Muscle of arm (tissue), 12 donors: ENCODE data around the gene COQ8B. TPM values are rescaled to one million over a fixed set of nuclear protein-coding genes. Genes with fewer than 3 reads are reported as not detected.

Experiments used
- DNase-seq: peaks from one replicate; pipeline ENCODE4 v3.0.0-alpha.2; 2013
- polyA plus RNA-seq, 12 donors: library from polyadenylated mRNA; unstranded; fragments of 120-200 nt; gene quantifications; one replicate each; pipeline ENCODE4 v1.2.1, GENCODE V29; 2013; ENCODE audit not compliant: insufficient read length in 12 of 12

Gene COQ8B
- polyA plus RNA-seq, 12 donors: 14.4 to 33.9 (median 18.4) TPM; not detected in 1

DNA sequence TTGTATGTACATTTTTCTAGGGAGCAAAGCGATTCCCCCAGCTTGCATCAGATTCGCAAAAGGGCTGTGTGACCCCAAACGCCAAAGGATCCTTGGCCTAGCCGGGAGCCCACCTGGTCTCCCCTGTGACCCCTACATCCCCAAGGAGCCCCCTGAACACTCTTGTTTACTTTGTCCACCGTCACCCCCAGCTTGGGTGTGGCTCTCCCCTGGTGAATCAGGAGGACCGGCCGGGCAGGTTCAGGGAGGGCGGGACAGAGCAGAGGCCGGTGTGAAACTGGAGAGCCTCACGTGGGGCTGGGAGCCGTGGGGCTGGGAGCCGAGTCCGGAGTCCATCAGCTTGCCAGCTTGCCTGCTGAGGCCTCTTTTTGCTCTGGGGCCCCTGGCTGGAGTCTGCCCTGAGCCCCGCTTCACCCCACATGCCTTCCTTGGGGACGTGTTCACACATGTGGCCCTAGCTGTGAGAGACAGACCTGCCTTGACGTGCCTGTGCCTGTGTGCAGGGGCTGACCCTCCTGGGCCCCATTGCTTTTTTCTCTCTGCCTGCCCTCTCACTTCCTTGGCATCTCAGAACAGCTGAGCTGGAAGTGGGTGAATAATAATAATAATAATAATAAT is 2.2 kb upstream of the COQ8B start:
- no peak for DNase-seq

DNA sequence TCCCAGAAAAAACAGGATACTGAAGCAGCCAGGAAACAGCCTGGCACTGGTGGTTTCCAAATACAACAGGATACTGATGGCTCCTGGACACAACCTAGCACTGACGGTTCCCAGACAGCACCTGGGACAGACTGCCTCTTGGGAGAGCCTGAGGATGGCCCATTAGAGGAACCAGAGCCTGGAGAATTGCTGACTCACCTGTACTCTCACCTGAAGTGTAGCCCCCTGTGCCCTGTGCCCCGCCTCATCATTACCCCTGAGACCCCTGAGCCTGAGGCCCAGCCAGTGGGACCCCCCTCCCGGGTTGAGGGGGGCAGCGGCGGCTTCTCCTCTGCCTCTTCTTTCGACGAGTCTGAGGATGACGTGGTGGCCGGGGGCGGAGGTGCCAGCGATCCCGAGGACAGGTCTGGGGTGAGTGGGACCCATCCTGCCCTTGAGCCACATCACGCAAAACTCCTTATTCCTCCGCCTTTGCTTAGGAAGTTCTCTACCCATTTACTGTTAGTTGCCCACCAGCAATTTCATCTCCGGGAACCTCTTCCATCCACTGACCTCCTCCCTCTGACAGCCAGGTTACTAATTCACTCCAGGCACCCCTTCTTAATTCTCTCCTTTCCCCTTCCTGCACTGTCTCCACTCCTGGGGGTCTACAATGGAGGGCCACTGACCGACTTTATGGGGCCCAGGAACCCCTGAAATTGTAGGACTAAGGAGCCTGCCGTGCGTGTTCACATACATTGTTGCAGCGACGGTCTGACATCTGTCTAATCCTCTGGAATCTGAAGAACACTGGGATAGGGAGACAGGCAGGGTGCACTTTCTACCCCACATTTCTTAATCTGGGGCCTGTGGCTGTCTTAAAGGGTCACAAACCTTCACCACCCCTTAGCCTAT is 1.4 kb upstream of the COQ8B start:
- no peak for DNase-seq

DNA sequence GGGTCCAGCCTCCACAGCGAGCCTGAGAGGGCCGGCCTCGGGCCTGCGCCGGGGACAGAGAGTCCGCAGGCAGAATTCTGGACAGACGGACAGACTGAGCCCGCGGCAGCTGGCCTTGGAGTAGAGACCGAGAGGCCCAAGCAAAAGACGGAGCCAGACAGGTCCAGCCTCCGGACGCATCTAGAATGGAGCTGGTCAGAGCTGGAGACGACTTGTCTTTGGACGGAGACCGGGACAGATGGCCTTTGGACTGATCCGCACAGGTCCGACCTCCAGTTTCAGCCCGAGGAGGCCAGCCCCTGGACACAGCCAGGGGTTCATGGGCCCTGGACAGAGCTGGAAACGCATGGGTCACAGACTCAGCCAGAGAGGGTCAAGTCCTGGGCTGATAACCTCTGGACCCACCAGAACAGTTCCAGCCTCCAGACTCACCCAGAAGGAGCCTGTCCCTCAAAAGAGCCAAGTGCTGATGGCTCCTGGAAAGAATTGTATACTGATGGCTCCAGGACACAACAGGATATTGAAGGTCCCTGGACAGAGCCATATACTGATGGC is 716 bp upstream of the COQ8B start:
- DNase-seq: peak; percentile 65

DNA sequence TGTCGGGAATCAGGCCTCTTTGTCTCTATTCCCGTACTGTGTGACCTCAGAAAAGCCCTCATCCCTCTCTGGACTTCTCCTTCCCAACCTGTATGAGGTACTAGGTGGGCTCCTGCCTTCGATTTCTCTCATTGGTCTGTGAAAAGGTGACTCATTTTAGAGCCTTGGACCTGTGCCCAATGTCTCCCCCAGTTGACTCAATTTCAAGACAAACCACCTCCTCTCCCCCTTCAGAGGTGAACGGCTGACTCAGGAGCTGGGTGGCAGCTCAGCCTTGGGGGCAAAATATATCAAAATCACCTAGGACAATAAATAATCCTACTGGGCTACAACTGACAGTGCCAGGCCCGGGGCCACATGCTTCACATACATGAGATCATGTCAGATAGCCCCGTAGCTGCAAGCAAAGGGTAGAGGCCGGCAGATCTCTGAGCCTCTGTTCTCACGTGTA is 630 bp downstream of the COQ8B start:
- no peak for DNase-seq

DNA sequence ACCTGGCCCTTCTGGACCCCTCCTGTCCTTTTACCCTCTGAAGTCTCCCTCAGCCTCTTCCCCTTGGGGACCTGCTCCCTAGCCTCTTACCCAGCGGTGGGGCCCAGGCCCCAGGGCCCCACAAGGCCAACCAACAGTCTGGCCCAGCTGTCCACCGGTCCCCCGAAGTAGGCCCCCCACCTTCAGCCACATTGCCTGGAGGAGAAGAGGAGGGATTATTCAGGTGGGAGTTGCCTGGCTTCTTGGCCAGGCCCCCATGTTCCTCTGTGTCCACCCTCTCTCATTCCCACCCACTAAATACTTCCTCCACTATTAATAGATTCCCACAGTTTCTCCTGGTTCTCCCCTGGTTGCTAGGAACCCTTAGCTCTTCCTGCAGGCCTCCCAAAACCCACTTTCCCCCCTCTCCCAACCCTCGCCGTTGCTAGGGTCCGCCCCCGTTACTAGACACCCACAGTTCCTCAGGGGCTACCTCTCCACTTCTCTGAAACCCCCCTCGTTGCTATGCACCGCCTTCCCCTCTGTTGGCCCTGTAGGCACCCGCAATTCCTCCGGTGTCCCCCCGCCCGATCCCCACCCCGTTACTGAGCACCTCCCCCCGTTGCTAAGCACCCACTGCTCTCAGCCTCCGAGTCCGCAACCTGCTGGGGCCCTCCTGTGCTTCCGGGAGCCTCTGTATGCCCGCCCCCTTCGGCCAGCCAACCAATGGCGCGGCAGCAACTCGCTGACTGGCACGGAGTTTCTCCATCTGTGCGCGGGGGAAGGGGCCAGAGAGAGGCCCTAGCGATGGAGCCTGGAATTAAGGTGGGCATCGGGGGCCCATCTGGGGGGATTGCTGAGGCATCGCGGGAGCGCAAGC is 2.0 kb downstream of the COQ8B start:
- DNase-seq: peak; percentile 97

DNA sequence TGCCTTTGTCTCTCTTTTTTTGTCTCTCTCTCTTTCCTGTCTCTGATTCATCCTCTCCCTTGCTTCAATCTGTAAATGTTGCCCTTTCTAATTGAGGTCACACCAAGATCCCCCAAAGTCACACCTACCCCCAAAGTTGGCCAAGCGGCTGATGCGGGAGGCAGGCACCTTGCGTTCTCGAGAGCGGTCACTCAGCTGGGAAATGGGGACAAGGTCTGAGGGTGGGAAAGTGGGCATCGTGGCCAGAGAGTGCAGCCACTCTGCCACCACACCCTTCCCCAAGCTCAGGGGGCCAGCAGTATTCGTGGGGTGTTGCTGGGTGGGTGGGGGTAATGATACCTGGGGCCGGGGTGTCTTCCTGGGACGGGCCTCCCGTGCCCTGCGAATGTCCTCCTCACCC is 2.7 kb downstream of the COQ8B start:
- DNase-seq: no peak

DNA sequence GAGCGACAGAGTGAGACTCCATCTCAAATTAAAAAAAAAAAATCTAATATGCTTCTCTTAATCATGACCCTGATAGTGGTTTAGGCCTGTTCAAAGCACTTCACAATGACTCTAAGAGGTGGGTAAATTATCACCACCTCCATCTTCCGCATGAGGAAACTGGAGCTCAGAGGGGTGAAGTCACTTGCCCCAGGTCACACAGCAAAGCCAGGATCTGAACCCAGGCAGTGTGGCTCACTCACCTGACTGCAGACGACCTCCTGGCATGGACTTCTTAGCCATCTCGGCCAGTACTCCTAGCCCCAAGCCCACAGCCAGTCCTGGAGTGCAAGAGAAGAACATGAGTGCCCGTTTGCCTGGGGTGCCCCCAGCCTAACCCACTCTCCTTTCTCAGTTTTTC is 6.9 kb downstream of the COQ8B start:
- DNase-seq: no peak

DNA sequence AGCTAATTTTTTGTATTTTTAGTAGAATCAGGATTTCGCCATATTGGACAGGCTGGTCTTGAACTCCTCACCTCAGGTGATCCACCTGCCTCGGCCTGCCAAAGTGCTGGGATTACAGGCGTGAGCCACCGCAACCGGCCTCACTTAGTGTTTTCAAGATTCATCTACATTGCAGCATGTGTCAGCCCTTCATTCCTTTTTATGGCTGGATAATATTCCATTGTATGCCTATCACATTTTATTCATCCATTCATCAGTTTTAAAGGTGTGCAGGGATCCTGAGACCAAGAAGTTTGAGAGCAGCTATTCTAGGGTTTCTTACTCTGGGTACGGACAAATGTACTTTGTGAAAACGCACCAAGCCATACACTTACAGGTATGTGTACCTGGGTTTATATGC is 9.1 kb downstream of the COQ8B start:
- no peak for DNase-seq

DNA sequence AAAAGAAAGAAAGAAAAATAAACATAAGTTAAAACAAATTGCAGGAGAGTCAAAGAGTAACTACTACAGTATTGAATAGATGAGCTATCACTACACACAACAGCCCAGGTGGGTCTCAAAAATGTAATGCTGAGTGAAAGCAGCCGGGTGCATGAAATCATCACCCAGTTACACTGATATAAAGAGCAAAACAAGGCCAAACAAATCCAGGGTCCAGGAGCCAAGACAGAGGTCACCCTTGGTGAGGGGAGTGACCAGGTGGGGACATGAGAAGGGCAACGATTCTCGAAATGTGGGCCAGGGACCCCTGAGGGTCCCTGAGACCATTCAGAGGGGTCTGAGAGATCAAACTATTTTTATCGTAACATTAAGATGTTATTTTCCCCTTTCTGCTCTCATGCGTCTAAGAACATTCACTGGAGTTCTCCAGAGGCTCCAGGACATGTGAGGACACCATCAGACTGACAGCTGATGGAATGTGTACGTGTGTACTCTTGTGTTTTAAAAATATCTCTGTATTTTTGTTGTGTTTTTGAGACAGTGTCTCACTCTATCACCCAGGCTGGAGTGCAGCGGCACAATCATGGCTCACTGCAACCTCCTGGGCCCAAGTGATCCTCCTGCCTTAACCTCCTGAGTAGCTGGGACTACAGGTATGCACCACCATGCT is 10.6 kb downstream of the COQ8B start:
- no peak for DNase-seq

DNA sequence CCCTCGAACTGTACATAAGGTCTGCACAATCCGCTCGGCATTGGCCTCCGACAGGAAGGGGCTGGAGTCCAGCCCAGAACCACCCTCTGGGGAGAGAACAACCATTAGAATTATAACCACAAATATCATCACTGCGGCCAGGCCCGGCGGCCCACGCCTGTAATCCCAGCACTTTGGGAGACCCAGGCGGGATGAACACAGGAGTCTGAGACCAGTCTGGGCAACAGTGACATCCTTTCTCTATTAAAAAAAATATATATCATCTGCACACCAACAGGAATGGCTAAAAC is 11.4 kb downstream of the COQ8B start:
- no peak for DNase-seq

DNA sequence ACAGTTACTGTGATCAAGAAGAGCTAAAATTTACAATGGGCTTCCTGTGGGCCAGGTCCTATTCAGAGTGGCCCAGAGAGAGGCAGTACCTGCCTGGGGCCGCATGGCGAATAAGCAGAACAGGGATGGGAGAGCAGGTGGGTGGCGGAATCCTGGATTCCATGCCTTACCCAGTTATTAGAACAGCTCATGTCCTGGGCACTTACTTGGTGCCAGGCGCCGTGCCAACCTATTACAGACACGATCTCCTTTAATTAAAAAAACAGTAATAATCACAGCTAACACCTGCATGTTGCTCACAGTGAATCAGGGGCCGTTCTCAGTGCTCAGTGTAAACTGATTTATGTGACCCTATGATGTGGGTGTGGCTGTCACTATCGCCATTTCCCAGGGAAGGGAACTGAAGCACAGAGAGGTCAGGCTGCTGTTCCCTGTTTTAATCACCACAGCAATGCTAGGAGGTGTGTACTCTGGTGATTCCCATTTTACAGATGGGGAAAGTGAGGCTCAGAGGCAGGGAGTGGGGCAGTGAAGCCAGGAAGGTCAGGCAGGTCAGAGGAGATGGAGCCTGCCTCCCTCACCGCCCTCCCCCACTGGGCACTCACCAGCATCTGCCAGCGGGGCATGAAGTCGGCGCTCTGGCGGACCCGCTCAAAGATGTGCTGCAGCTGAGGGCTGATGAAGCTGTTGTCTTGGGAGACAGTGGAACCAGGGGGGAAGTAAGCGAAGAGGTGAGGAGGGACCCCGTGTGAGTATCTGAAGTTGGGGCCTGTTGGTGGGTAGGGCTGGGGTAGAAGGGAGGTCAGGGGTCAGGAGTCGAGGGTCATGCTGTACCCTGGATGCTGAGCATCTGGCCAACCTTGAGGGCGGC is 12.0 kb downstream of the COQ8B start:
- DNase-seq: no peak

DNA sequence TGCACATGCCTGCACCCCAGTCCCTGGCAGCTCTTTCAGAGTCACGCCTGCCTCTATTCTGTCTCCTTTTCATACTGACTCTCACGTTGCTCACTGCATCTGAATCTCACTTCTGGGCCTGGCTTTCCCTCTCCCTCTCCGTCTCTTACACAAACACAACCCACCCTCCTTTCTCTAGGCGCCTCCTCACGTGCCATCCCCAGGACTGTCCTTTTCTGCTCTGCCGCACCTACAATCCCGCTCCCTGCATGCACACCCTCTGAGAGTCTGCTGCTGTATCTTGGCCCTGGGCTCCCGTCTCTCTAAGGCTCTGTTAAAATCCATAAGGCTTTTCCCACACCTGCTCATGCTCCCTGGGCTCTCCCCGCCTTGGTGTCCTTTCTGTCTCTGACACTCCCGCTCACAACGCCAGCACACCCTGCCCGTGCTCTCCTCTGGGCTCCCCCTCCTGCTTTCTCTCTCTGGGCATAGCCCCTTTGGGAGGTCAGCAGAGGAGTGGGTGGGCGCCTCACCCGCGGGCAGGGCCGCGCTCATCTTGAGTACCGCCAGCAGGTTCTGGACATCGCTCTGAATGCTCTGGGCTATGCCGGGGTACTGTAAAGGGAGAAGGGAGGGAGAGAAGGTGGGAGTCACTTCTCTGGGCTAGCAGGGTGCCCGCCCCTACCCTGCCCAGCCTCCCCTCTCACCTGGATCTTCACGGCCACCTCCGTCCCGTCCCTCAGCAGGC is 13.5 kb downstream of the COQ8B start:
- no peak for DNase-seq

DNA sequence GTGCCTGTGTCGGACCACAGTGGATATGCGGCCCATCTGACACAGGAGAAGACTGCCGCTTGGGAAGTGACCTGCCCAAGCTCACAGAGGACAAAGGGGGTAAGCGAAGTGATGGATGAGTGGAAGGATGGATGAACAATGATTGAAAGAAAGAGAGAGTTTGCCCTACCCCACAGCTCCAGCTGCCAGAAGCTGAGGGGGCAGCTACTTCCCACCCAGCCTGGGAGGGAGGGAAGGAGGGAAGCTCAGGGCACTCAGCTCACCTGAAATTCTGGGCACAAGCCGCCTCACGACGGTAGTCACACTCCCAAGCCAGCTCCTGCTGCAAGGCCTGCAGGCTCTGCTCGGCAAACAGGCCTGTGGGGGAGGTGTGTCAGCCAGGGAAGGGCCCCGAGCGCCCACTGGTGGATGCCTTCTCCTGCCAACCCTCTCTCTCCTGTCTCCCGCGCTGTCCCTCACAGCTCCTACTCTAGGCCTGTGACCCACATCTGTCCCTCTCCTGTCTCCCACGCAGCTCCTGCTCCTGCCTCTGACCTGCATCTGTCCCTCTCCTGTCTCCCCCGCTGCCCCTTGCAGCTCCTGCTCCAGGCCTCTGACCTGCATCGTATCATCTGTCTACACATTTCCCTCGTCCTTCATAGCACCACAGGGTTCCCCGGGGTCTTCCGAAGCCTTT is 14.2 kb downstream of the COQ8B start:
- no peak for DNase-seq

DNA sequence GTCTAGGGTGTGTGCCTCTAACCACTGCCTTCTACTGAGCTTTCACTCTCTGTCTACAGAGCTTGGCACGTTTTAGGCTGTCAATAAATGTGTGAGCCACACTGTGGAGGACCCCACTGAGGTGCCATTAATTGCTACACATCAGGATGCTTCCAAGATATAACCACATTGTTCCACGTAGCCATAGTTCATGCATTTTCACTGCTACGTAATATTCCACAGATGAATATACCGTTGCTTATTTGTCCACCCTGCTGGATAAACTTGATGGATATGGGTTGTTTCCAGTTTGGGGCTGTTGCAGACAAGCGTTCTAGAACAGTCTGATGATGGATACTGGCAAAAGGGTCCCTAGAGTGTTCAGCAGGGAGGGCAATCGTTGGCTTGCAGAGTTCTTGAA is 14.9 kb downstream of the COQ8B start:
- no peak for DNase-seq

DNA sequence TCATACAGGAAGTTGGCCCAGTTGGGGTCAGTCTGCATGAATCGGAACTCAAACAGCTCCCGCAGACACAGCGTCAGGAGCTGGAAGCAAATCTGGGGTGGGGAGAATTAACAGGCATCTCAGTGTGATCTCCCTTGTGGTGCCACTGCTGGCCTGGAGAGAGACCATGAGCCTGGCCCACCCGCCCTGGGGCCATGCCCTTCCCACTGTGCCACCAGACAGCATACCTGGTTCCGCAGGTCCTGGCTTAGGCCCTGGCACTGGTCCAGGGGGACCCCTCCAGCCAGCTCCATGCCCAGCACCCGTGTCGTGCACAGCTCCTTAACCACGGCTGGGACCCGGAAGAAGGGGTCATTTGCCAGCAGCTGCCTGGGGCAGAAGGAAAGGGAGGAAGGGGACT is 16.6 kb downstream of the COQ8B start:
- no peak for DNase-seq

DNA sequence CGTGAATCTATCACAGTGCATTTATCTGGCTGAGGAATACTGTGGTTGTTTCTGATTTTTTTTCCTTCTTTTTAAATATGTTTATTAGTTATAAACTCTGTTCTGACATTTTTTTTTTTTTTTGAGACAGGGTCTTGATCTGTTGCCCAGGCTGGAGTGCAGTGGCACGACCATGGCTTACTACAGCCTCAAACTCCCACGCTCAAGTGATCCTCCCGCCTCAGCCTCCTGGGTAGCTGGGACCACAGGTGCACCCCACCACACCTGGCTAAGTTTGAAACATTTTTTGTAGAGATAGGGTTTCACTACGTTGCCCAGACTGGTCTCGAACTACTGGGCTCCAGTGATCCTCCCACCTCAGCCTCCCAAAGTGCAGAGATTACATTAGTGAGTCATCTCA is 19.7 kb downstream of the COQ8B start:
- DNase-seq: no peak

DNA sequence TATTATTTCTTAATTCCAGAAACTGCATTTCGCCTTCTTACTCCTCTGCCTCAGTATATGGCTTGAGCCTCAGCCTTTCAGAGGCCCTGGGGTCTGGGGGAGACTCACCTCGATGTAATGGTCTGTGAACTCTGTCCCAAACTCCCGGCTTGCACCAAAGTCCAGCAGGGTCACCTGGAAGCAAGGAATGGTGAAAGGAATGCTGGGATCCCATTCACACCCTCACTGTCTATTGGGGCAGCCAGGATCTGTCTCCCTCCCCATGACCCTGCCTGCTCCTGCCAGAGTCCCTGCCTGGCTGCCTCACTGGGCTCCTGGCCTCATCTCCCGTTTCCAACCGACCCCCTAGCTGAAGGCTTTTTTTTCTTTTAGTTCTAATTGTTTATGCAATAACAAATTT is 20.8 kb downstream of the COQ8B start:
- no peak for DNase-seq

DNA sequence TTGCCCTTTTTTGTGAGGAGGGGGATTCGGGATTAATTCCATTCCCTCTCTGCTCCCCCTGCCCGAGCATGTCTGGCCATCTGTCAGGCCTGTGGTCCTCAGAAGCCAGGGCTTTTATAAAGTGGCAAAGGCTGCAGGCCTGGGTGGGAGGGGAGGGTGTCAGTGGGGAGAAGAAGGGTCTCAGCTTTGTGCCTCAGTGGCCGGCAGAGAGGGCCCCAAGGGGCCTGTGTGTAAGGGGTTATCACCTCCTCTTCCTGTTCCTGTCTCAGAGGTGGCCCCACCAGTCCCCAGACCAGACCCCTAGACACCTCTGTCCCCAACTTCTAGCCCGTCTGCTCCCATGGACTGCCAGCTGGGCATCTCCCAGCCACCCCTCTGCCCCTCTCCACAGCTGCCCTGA is 22.8 kb downstream of the COQ8B start:
- no peak for DNase-seq

DNA sequence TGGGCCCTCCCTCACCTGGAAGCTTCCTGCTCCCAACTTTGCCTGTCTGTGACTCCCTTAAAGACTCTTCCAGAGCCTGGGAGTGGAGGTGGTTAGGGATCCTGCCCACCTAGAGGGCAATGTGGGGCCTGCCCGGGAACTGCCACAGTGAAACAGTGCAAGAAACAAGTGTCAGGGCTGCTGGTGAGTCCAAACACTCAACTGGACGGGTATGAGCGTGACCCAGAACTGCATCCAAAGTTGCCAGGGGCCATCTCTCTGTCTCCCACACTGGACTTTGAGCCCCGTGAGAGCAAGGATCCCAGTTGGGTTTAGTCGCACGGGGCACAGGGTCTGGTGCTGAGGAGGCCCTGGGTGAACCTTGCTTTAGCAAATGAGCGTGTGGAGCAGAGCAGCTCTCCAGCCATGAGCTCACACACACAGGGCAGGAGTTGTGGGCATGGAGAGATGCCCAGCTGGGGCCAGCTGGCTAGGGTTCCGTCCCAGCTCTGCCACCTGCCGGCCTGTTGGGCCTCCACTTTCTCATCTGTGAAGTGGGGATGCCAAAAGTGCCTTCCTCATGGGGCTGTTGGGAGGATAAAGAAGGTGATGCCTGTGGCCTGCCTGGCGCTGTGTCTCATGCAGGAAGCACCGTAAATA is 23.4 kb downstream of the COQ8B start:
- DNase-seq: no peak
